Measurements from ENCODE around the gene TMEM178B.

DNA sequence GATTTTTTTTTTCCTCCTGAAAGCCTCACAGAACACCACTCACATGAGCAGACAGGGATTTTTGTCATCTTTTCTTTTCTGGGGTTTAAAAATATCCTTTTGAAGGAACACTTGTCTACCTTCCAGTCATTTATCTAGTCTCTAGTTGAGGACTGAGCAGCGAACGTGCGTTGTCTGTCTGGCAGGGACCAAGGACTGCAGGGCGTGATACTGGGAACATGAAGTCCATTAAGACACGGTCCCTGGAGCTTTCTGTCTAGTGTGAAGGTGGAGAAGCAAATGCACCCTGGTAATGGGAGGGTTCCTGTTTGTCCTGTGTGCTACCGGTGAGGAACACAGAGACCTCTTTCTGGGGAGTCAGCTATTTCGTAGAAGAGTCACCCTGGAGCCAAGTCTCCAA is 207.4 kb downstream of the TMEM178B start:
- TF ChIP-seq, protein P1, sequence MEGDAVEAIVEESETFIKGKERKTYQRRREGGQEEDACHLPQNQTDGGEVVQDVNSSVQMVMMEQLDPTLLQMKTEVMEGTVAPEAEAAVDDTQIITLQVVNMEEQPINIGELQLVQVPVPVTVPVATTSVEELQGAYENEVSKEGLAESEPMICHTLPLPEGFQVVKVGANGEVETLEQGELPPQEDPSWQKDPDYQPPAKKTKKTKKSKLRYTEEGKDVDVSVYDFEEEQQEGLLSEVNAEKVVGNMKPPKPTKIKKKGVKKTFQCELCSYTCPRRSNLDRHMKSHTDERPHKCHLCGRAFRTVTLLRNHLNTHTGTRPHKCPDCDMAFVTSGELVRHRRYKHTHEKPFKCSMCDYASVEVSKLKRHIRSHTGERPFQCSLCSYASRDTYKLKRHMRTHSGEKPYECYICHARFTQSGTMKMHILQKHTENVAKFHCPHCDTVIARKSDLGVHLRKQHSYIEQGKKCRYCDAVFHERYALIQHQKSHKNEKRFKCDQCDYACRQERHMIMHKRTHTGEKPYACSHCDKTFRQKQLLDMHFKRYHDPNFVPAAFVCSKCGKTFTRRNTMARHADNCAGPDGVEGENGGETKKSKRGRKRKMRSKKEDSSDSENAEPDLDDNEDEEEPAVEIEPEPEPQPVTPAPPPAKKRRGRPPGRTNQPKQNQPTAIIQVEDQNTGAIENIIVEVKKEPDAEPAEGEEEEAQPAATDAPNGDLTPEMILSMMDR (IDR thresholded peaks at IDR 0.05; ENCODE audit: poor library complexity) = no peak
- no peak for TF ChIP-seq EZH2 (IDR thresholded peaks at IDR 0.05; ENCODE audit: borderline replicate concordance)
